AG04450 (cell line): ENCODE data around the gene UBAP2L. TPM values are rescaled to one million over a fixed set of nuclear protein-coding genes. Genes with fewer than 3 reads are reported as not detected.

Experiments
- CTCF ChIA-PET: fragments of 300-600, 350-600 bp; formaldehyde crosslinking; extraction: SDS; loops from one replicate; lab custom pipeline; 2022; ENCODE audit warnings: antibody characterized with exemption, inconsistent platforms; lab: Charles Lee
- POLR2A ChIA-PET: fragments of 350-600 bp; formaldehyde crosslinking; extraction: SDS; loops from one replicate; lab custom pipeline; 2021; ENCODE audit warnings: antibody characterized with exemption, inconsistent platforms; lab: Yijun Ruan, JAX
- DNase-seq: peaks from one replicate; pipeline ENCODE4 v3.0.0-alpha.2; 2011; ENCODE audit warnings: low read depth, low spot score
- H3K27ac ChIP-seq: one replicate; pipeline ENCODE4 v1.5.1; 2012; ENCODE audit warnings: low read depth, low read length, control low read depth
- H3K27me3 ChIP-seq: one replicate; pipeline ENCODE4 v1.6.0; 2012; ENCODE audit warnings: low read length; ENCODE audit not compliant: control insufficient read depth, insufficient read depth
- H3K4me3 ChIP-seq: 2 replicates; pipeline ENCODE4 v1.5.1; 2011; ENCODE audit warnings: mild to moderate bottlenecking, low read depth, low read length, control low read depth
- H3K9me3 ChIP-seq: 2 replicates; pipeline ENCODE4 v1.5.1; 2012; ENCODE audit warnings: low read length; ENCODE audit not compliant: control insufficient read depth, insufficient read depth
- polyA plus RNA-seq: library from polyadenylated mRNA; depleted of rRNA; stranded (reverse); fragments of >200 nt; gene quantifications from 2 replicates; pipeline ENCODE4 v1.2.3, GENCODE V29; 2011
- TF ChIP-seq, protein P1 (sequence below): IDR thresholded peaks from 2 replicates; pipeline ENCODE4 v1.5.1; 2011; ENCODE audit warnings: low read depth, low read length, control low read depth, inconsistent platforms

Gene UBAP2L
- polyA plus RNA-seq, 1 experiment, result 173 TPM

DNA sequence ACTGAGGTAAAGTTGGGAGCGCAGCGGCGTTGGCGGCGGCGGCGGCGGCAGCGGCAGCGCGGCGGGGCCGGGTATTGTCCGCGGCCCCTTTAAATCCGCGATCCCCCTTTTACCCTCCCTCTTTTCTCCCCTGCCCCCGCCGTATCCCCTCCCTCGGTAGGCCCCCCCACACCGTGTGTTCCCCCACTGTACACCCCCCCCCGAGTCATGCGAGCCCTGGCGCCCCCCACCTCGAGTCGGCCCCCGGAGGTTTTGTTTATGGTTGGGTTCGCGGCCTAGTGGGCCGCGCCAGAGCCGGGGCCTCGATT is 169 bp downstream of the UBAP2L start:
- CTCF ChIA-PET, result interaction anchor here (0.8 kb wide), 1 partner anchor 21 kb away, joined by 3 read pairs; no protein-coding TSS in a partner anchor
- TF ChIP-seq, protein P1, sequence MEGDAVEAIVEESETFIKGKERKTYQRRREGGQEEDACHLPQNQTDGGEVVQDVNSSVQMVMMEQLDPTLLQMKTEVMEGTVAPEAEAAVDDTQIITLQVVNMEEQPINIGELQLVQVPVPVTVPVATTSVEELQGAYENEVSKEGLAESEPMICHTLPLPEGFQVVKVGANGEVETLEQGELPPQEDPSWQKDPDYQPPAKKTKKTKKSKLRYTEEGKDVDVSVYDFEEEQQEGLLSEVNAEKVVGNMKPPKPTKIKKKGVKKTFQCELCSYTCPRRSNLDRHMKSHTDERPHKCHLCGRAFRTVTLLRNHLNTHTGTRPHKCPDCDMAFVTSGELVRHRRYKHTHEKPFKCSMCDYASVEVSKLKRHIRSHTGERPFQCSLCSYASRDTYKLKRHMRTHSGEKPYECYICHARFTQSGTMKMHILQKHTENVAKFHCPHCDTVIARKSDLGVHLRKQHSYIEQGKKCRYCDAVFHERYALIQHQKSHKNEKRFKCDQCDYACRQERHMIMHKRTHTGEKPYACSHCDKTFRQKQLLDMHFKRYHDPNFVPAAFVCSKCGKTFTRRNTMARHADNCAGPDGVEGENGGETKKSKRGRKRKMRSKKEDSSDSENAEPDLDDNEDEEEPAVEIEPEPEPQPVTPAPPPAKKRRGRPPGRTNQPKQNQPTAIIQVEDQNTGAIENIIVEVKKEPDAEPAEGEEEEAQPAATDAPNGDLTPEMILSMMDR, result no peak
- peak overlapping the region; percentile 88 for H3K4me3 ChIP-seq
- no peaks in the 10 kb centered on the region for H3K27me3 ChIP-seq
- DNase-seq, result no peak
- H3K27ac ChIP-seq, result peak overlapping the region; percentile 91
- POLR2A ChIA-PET, result interaction anchor here (0.5 to 2.6 kb wide), 14 partner anchors 9 to 764 kb away, joined by 3 to 20 read pairs (median 4); partner anchors contain the start of genes JTB and RPS27
- H3K9me3 ChIP-seq, result no peaks in the 10 kb centered on the region; the same call in 1 of the 2 replicates

- no peaks in the 10 kb centered on the region for H3K27me3 ChIP-seq
- TF ChIP-seq, protein P1, result 0 out of 2 replicates have a peak, but pooled peaks have one; percentile 10
- peak overlapping the region; percentile 88 for H3K4me3 ChIP-seq
- ChIA-PET CTCF (interaction anchor here (0.8 kb wide), 1 partner anchor 22 kb away, joined by 3 read pairs; no protein-coding TSS in a partner anchor), POLR2A (interaction anchor here (1.5 to 2.6 kb wide), 2 partner anchors 9 to 230 kb away, joined by 5 to 20 read pairs; partner anchors contain the start of gene RPS27)
- H3K27ac ChIP-seq, result peak overlapping the region; percentile 91
- DNase-seq, result peak; percentile 38
- H3K9me3 ChIP-seq, result no peaks in the 10 kb centered on the region; the same call in 1 of the 2 replicates
These were observed 685 bp downstream of the UBAP2L start for GRCh38 chr1:154221278-154222001.

GRCh38 chr1:154222518-154222917 is 1.8 kb downstream of the UBAP2L start:
- ChIA-PET POLR2A (interaction anchor here (0.6 kb wide), 1 partner anchor 357 kb away, joined by 10 read pairs; no protein-coding TSS in a partner anchor), CTCF (interaction anchor here (1.1 to 1.5 kb wide), 3 partner anchors 23 to 114 kb away, joined by 4 to 6 read pairs (median 4); no protein-coding TSS in a partner anchor)
- H3K27me3 ChIP-seq, result no peaks in the 10 kb centered on the region
- no peak overlapping the region for H3K27ac ChIP-seq
- H3K4me3 ChIP-seq, result peak overlapping the region; percentile 88
- DNase-seq, result no peak
- TF ChIP-seq, protein P1, result no peak
- H3K9me3 ChIP-seq, result no peaks in the 10 kb centered on the region; the same call in 1 of the 2 replicates

GRCh38 chr1:154222918-154223317 is 2.2 kb downstream of the UBAP2L start:
- Histone ChIP-seq H3K4me3 (peak overlapping the region; percentile 34), H3K27me3 (no peaks in the 10 kb centered on the region), H3K27ac (no peak overlapping the region), H3K9me3 (no peaks in the 10 kb centered on the region; the same call in 1 of the 2 replicates)
- no peak for DNase-seq
- TF ChIP-seq, protein P1, result no peak
- POLR2A ChIA-PET, result interaction anchor here (0.6 kb wide), 1 partner anchor 357 kb away, joined by 10 read pairs; no protein-coding TSS in a partner anchor
- CTCF ChIA-PET, result interaction anchor here (1.1 to 1.5 kb wide), 3 partner anchors 24 to 114 kb away, joined by 4 to 6 read pairs (median 4); no protein-coding TSS in a partner anchor
